Measurements from ENCODE around the gene MALT1.

MALT1 gene

DNA sequence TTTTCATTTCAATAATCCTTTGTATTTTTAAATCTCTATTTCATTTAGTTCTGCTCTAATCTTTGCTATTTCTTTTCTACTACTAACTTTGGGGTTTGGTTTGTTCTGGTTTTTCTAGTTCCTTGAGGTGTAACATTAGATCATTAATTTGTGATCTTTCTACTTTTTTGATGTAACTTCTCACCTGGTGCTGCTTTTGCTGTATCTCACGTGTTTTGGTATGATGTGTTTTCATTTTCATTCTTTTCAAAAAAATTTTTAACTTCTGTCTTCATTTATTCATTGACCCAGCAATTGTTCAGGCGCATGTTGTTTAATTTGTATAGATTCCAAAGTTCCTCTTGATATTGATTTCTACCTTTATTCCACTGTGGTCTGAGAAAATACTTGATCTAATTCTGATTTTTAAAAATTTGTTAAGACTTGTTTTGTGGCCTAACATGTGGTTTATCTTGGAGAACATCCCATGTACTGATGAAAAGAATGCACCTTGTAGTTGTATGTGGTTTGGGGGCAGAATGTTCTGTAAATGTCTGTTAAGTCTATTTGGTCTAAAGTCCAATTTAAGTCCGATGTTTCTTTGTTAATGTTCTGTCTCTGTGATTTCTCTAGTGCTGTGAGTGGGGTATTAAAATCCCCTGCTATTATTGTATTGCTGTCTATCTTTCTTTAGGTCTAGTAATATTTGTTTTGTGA lies 17.3 kb upstream of the MALT1 start:
- DNase-seq (ENCODE audit: low spot score) = no peak

DNA sequence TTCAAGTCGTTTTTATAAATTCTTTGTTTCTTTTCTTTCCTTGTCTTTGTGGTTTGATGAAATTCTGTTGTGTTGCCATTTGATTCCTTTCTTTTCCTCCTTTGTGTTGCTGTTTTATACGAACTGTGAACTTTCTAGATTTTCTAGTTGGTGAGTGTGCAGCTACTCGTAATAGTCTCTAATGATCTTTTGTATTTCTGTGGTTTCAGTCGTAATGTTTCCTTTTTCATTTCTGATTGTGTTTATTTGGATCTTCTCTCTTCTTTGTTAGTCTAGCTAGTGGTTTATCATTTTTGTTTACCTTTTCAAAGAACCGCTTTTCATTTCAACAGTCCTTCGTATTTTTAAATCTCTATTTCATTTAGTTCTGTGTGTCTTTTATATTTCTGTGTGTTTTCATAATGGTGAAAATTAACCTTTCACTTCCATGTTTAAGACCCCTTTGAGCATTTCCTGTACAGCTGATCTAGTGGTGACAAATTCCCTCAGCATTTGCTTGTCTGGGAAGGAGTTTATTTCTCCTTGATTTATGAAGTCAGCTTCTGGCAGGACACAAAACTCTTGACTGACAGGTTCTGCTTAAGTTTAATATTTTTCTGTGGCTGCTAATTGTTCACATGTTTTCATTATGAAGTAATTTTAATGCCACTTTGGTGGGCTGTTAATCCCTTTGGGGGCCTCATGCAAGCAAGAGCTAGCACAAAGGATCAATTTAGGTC lies 16.2 kb upstream of the MALT1 start:
- DNase-seq (ENCODE audit: low spot score) = no peak

DNA sequence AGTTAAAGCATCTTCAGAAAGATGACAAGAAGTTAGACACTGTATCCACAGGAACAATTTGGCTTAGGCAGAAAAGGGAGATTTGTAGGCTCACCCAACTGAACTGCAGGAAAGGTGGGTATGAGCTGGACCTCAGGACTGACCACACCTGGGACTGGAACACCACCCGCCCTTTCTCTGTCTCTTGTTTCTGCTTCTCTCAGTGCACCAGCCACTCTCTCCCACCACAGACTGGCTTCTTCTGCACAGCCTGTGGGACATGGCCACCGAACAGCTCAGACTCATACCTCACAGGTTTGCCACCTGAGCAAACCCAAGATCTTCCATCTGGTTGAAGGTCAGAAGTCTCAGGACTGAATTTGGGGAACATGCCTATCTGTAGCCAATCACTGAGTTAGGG lies 14.2 kb upstream of the MALT1 start:
- no peak for DNase-seq (ENCODE audit: low spot score)

GRCh38 chr18:58657494-58657893 lies 13.8 kb upstream of the MALT1 start:
- DNase-seq (ENCODE audit: low spot score) = no peak

DNA sequence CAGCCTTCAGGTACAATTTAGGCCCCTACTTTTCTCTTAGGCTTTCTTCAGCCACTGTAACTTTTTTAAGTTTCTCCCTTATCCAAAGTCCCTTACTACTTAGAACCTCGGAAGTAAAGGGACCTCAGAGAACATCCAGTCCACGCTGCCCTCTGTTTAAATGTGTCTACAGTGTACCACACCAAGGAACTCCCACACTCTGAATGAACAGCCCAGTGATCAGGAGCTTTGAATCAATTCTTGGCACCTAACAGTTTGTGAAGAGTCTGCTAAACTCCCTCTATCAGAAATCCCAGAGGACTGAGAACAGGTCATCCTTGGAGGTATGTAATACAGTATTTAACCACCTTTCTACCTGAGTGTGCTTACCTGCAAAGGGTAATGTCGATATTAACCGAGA lies 11.6 kb upstream of the MALT1 start:
- no peak for DNase-seq (ENCODE audit: low spot score)

DNA sequence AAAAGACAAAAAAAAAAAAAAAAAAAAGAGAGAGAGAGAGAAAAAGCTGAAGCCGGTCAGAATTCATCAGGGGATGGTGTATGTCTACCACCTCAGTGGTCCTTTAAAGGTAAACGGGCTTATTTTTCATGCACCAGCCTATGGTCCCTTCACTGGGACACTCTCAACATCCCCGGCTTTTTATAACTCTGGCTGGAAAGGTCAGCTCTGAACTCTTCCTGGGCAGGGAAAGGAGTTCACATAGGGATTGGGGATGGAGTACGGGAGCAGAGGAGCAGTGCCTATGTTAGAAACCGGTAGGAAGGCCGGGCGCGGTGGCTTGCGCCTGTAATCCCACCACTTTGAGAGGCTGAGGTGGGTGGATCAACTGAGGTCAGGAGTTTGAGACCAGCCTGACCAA lies 10.3 kb upstream of the MALT1 start:
- no peak for DNase-seq (ENCODE audit: low spot score)

DNA sequence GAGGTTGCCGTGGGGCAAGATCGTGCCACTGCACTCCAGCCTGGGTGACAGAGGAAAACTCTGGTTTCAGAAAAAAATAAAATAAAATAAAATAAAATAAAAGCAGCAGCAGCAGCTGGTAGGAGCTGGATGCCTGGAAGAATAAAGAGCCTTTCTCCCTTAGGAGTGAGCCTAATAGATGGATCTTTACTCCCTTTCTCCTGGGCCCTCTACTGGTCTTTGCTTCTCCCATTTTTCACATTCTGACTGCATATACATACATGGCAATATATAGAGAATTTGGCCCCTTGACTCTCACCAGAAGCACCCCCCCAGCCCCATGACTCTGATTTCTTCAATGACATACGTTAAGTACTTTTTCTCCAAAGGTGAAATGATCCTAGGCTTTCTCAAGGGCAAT lies 9.8 kb upstream of the MALT1 start:
- DNase-seq (ENCODE audit: low spot score) = no peak

GRCh38 chr18:58662118-58662517 lies 9.1 kb upstream of the MALT1 start:
- no peak for DNase-seq (ENCODE audit: low spot score)

- no peak for DNase-seq (ENCODE audit: low spot score)
Measured at GRCh38 chr18:58666176-58666575, 5.1 kb upstream of the MALT1 start.

DNA sequence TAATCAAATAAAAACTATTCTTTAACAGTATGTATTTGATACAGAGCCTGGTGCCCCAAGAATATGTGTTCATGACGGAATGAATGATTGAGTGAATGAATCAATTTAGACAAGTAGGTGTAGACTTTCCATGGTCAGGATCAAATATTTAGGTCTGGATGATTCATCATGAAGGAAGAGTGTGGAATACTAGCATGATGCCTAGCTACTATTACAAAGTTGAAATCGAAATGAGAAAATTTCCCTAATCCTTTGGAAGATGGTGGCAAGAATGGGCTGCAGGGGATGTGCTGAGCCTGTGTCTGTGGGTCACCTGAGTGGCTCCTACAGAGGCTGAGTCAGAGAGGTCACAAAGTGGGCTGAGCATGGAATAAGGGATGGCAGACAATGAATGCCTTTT lies 3.1 kb upstream of the MALT1 start:
- no peak for DNase-seq (ENCODE audit: low spot score)

- no peak for DNase-seq (ENCODE audit: low spot score)
Measured at GRCh38 chr18:58668897-58669296, 2.4 kb upstream of the MALT1 start.

- no peak for DNase-seq (ENCODE audit: low spot score)
Measured at GRCh38 chr18:58669731-58670378, 1.4 kb upstream of the MALT1 start.

GRCh38 chr18:58670404-58671110 lies 708 bp upstream of the MALT1 start:
- DNase-seq (ENCODE audit: low spot score) = no peak

DNA sequence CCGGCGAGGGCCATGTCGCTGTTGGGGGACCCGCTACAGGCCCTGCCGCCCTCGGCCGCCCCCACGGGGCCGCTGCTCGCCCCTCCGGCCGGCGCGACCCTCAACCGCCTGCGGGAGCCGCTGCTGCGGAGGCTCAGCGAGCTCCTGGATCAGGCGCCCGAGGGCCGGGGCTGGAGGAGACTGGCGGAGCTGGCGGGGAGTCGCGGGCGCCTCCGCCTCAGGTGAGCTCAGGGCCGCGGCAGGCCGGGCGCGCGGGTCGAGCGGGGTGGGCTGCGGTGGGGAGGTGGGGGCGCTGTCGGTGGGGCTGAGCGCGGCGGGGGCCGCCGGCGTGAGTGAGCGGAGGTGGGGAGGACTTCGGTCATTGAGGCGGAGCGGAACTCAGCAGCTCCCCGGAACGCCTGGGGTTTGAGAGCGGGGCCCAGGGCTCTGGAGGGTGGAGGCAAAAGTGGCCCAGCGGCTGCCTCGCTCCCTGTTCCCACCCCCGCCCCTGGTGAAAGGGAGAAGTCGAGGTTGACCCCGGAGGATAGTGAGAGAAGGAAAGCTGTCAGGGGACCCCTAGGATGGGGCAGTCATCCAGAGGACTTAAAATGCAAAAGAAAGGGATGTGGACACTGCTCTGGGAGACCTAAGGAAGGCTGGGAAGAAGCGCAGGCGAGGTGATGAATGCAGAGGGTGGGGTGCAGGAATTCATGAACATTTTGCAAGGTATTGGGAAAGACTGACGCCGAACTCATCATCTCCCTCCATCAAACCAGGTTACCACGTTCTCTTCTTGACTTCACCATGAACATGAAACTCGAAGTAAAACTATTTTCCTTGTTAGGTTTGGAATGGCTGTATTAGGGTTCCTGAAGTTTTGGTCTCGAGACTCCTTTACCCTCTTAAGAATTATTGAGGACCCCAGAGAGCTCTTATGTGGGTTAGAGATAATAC lies 633 bp downstream of the MALT1 start:
- no peak for DNase-seq (ENCODE audit: low spot score)

GRCh38 chr18:58674159-58674558 lies 2.9 kb downstream of the MALT1 start:
- DNase-seq (ENCODE audit: low spot score) = no peak

DNA sequence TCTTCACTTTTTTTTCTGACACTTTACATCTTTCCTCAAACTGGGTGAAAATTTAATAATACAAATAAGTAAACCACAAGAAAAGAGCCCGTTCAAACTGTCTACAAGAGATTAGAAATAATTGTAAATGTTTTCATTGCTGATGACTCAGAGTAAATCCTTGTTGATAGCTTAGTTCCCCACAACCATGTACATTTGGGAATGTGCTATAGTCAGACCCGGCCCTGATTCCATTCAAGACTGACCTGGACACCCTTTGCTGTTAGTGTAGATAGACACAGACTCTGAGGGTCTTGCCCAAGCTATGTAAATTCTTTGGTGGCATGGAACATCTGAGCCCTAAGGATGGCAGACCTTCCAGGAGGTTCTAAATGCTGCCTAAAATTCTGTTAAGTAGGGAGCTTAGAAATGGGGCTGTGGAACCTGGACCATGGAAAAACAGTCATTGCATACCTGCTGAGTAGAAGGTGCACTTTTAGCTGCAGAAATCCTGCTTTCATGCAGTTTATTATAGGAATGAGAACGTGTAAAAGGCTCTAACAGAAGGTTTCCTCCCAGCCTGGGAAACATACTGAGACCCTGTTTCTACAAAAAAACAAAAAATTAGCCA lies 3.7 kb downstream of the MALT1 start:
- no peak for DNase-seq (ENCODE audit: low spot score)

GRCh38 chr18:58676270-58676669 lies 5.0 kb downstream of the MALT1 start:
- no peak for DNase-seq (ENCODE audit: low spot score)

GRCh38 chr18:58682429-58683069 lies 11.3 kb downstream of the MALT1 start:
- peak; percentile 10 for DNase-seq (ENCODE audit: low spot score)

DNA sequence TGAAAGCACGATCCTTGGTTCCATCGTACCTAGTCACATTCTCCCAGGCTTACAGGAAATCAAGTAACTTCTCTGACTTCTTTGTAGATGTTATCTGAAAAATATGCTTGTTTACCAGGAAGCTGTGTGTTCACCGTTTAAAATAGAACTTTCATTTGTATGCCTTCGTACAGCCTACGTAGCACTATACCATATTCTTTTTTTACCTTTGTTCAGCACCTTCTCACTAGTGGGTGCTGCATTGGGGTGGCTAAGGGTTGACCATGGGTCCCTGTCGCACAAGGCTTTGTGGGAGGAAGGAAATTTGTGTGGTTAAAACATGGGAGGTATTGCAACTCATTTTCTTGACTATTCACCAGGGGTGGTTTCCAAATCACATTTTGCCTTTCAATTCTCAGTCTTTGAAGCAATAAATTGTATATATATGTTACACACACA lies 16.6 kb downstream of the MALT1 start:
- DNase-seq (ENCODE audit: low spot score) = no peak

GRCh38 chr18:58690259-58690658 lies 19.0 kb downstream of the MALT1 start:
- no peak for DNase-seq (ENCODE audit: low spot score)

- DNase-seq (ENCODE audit: low spot score) = no peak
Measured at GRCh38 chr18:58691256-58691655, 20.0 kb downstream of the MALT1 start.

Measured in globus pallidus (tissue), 1 donor.